Measurements from ENCODE around the gene SLC43A2. TPM values are rescaled to one million over a fixed set of nuclear protein-coding genes. Genes with fewer than 3 reads are reported as not detected.
A peak's percentile ranks its signal among the peaks of the same experiment; 100 is the strongest.

The SLC43A2 gene
- total and polyA plus RNA-seq, 10 of the 15 experiments (the other 5 are each of a cell fraction or from before 2014, with no cell fraction given): 0.03 to 14.0 (median 5.3) TPM

GRCh38 chr17:1560101-1560857 lies 68.4 kb downstream of the SLC43A2 start:
- POLR2A ChIA-PET: interaction anchor here (1.2 to 1.3 kb wide), 2 partner anchors 31 to 44 kb away, joined by 3 to 4 read pairs; partner anchors contain the start of gene INPP5K
- WGBS (ENCODE audit: insufficient coverage, insufficient replicate concordance, low lambda C conversion rate, missing lambda C conversion rate): 89% methylated on average over 22 of the region's 22 CpGs
- H2AFZ ChIP-seq (ENCODE audit: control insufficient read depth, low read depth, low read length): no peak overlapping the region
- SMC1A ChIA-PET (ENCODE audit: uncharacterized antibody, unreplicated experiment): interaction anchor here (0.5 to 1.8 kb wide), 2 partner anchors 9 to 70 kb away, joined by 3 to 7 read pairs; no protein-coding TSS in a partner anchor
- H3K79me2 ChIP-seq (ENCODE audit: control insufficient read depth, insufficient read depth, low read length): peaks cover 48% of the 10 kb centered on the region
- DNase-seq (ENCODE audit: low read depth, low spot score) (no peak), FAIRE-seq (no peak), ATAC-seq (no peak)
- TF ChIP-seq HCFC1 (IDR thresholded peaks at IDR 0.05; ENCODE audit: low read length): no peak
- TF ChIP-seq STAT3 (IDR thresholded peaks at IDR 0.05; ENCODE audit: low read depth, low read length): no peak
- no peak for TF ChIP-seq NFXL1 (IDR thresholded peaks at IDR 0.05; ENCODE audit: borderline replicate concordance)
- no peak for TF ChIP-seq STAT1 (conservative IDR thresholded peaks at IDR 0.05)
- no peak for TF ChIP-seq ZNF217 (IDR thresholded peaks at IDR 0.05)
- TF ChIP-seq TCF7 (IDR thresholded peaks at IDR 0.05; ENCODE audit: borderline replicate concordance): no peak
- TF ChIP-seq, protein P1, sequence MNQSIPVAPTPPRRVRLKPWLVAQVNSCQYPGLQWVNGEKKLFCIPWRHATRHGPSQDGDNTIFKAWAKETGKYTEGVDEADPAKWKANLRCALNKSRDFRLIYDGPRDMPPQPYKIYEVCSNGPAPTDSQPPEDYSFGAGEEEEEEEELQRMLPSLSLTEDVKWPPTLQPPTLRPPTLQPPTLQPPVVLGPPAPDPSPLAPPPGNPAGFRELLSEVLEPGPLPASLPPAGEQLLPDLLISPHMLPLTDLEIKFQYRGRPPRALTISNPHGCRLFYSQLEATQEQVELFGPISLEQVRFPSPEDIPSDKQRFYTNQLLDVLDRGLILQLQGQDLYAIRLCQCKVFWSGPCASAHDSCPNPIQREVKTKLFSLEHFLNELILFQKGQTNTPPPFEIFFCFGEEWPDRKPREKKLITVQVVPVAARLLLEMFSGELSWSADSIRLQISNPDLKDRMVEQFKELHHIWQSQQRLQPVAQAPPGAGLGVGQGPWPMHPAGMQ (IDR thresholded peaks at IDR 0.05; ENCODE audit: borderline replicate concordance): no peak
- TF ChIP-seq, protein P2, sequence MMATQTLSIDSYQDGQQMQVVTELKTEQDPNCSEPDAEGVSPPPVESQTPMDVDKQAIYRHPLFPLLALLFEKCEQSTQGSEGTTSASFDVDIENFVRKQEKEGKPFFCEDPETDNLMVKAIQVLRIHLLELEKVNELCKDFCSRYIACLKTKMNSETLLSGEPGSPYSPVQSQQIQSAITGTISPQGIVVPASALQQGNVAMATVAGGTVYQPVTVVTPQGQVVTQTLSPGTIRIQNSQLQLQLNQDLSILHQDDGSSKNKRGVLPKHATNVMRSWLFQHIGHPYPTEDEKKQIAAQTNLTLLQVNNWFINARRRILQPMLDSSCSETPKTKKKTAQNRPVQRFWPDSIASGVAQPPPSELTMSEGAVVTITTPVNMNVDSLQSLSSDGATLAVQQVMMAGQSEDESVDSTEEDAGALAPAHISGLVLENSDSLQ (IDR thresholded peaks at IDR 0.05): no peak
- no peak overlapping the region for H3K9ac ChIP-seq (ENCODE audit: control insufficient read depth, insufficient read depth, low read length)
- peaks cover 30% of the 10 kb centered on the region for H3K4me1 ChIP-seq (ENCODE audit: control insufficient read depth, insufficient read depth, low read length)
- no peaks in the 10 kb centered on the region for H3K9me3 ChIP-seq (replicated peaks; ENCODE audit: control insufficient read depth, insufficient read depth, low read length)
- CTCF ChIA-PET: interaction anchor here (1.1 to 1.6 kb wide), 4 partner anchors 44 to 195 kb away, joined by 5 to 8 read pairs (median 5); partner anchors contain the start of gene INPP5K
- intact Hi-C loops (cut with micrococcal nuclease; ENCODE audit: unreplicated experiment) (loop anchor here (5.0 kb wide), 1 partner anchor 157 kb away; no protein-coding TSS in a partner anchor), in situ Hi-C loops (cut with MboI) (no loop called here)
- H3K4me3 ChIP-seq: peak overlapping the region; percentile 86; the same call in 1 of the 2 replicates
- no TSS peak for BruUV-seq (replicated peaks)
- H3K27me3 ChIP-seq (replicated peaks in 1 of 2; ENCODE audit: control insufficient read depth in 2 of 2, insufficient read depth in 2 of 2, low read length in 1 of 2): no peaks in the 10 kb centered on the region
- RAD21 ChIA-PET (ENCODE audit: unreplicated experiment): interaction anchor here (1.2 to 1.4 kb wide), 2 partner anchors 69 to 70 kb away, joined by 3 to 6 read pairs; partner anchors contain the start of gene SLC43A2
- H3K27ac ChIP-seq (ENCODE audit: control insufficient read depth, insufficient read depth): no peak overlapping the region
- H4K20me1 ChIP-seq (ENCODE audit: control insufficient read depth, insufficient read depth): peaks cover 6% of the 10 kb centered on the region; the same call in 1 of the 2 replicates
- peaks cover 0 to 6% of the 10 kb centered on the region in 2 experiments; a peak in 2 of 4 replicates for H3K36me3 ChIP-seq (ENCODE audit: control insufficient read depth in 2 of 2, insufficient read depth in 2 of 2, low read length in 1 of 2)
- peak overlapping the region; percentile 96; the same call in 1 of the 2 replicates for H3K4me2 ChIP-seq (ENCODE audit: control insufficient read depth, insufficient read depth)

Data from GM12878 (cell line).